ENCODE measurements around the gene MEI1.
A peak's percentile ranks its signal among the peaks of the same experiment; 100 is the strongest.

The MEI1 gene

DNA sequence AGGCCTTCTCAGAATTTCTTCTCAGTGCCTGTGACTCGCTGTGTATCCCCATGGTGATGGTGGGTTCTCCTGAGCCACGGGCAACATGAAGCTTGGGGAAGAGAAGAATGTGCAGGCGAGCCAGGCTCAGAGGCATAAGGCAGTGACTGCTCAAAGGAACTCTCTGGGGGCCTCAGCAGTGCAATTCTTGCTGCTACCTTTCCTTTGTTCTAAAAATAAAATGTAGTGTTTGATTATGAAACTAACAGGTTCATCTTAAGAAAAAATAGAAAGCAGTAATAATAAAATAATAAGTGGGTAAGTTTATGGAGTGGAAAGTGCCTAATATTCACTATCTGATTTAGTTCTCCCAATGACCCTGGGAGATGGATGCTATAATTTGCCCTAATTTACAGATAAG is 46.7 kb downstream of the MEI1 start:
- DNase-seq (ENCODE audit: low spot score): no peak

- DNase-seq (ENCODE audit: low spot score): peak; percentile 74
Measured at GRCh38 chr22:41746567-41747400, 47.5 kb downstream of the MEI1 start.

DNA sequence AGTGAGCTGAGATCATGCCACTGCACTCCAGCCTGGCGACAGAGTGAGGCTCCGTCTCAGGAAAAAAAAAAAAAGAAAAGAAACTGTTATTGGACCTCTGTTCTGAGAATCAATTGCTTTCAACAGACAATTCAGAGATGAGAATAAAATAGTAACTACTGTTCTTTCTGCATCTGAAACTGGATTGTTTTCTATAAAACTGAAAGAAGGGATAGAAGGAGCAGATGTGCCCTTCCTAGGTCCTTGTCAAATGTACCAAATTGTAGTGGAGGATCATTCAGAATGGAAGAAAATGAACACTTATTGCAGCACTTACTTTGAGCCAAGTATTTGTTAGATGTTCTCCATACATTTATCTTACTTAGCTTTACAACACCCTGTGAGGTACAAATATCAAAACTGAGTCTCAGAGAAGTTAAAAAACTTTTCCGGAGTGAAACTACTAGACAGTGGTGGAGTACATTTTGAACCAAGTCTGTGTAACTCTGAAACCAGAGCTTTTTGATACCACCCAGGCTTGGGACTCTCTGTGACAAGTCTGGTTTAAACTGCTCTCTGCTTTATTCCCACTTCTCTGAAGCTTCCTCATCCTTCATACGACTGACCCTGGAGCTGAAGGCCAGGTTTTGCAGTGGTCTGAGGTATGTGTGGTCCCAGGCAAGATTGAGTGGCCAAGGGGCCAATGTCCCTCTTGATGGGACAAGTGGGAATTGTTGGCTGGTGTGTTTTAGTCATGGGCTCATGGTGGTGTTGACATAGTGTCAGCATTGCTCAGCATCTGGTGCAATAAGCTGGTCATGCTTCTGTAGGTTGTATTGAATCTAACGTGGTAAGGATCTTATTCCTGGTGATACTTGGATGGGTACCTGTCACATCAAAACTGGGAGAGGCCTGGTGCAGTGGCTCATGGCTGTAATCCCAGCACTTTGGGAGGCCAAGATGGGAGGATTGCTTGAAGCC is 53.0 kb downstream of the MEI1 start:
- DNase-seq (ENCODE audit: low spot score): no peak

DNA sequence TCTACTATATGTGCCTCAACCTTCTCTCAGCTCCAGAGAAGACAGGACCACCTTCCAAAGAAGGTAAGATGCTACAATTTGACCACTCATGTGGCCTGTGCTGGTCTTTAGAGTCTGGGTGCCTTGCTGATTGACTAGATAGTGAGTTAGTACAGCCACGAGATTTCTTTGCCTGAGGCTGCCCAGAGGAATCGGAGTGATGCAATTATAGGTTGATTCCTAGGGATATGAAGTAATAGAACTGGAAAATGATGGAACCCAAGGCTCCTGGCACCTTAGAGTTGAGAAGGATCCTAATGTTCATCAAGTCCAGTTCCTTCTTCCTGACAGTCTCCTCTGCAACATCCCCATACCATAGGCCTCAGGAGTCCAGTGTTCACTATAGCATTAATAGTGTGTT is 54.7 kb downstream of the MEI1 start:
- DNase-seq (ENCODE audit: low spot score): no peak

DNA sequence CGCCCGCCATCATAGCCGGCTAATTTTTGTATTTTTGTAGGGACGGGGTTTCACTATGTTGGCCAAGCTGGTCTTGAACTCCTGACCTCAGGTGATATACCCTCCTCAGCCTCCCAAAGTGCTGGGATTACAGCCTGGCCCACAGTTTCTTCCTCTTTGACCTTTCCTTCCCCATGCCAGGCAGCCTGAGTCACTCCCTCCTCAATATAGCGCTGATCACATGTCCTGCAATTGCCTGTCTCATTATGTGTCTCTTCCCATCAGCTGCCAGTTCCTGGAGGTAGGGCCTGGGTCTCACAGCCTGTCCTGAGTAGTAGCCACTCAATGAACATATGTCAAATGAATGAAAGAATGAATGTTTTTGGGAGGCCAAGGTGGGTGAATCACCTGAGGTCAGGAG is 58.2 kb downstream of the MEI1 start:
- DNase-seq (ENCODE audit: low spot score): no peak

- no peak for DNase-seq (ENCODE audit: low spot score)
Measured at GRCh38 chr22:41758231-41758630, 58.9 kb downstream of the MEI1 start.

DNA sequence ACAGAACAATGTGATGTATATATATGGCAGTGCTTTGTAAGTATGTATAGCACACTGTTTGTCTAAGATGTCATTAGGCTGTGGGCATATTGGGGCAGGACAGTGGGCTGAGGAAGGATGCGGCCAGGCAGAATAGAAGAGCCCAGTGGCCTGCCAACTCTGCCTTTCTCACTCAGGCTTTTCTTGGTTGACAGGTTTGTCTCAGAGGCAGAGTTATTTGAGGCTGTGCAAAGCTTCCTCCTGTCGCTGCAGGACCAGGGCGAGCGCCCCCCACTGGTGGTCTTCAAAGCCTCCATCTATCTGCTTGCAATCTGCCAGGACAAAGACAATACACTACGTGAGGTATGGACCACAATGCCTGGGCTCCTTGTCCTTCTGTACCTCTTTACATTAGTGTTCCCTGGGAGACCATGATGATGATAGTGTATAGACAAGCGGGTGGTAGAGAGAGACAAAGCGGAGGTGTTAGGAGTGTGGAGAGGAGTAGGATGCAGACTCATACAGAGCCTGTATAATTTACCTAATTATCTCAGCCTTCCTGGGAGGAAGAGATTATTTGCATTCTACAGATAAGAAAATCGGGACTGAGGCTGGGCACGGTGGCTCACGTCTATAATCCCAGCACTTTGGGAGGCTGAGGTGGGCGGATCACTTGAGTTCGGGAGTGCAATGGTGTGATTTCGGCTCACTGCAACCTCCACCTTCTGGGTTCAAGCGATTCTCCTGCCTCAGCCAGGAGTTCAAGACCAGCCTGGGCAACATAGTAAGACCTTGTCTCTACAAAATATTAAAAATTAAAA is 63.9 kb downstream of the MEI1 start:
- peak; percentile 45 for DNase-seq (ENCODE audit: low spot score)

GRCh38 chr22:41766476-41766875 is 67.2 kb downstream of the MEI1 start:
- no peak for DNase-seq (ENCODE audit: low spot score)

DNA sequence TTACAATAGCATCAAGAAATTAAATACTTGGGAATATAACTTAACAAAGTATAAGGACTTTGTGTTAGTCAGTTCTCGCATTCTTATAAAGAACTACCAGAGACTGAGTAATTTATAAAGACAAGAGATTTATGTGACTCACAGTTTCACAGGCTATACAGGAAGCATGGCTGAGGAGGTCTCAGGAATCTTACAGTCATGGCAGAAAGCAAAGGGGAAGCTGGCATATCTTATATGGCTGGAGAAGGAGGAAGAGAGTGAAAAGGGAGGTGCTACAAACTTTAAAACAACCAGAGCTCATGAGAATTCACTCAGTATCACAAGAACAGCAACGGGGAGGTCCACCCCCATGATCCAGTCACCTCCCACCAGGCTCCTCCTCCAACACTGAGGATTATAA is 69.1 kb downstream of the MEI1 start:
- DNase-seq (ENCODE audit: low spot score): no peak

GRCh38 chr22:41770715-41771468 is 71.6 kb downstream of the MEI1 start:
- no peak for DNase-seq (ENCODE audit: low spot score)

GRCh38 chr22:41772198-41772597 is 72.9 kb downstream of the MEI1 start:
- DNase-seq (ENCODE audit: low spot score): no peak

DNA sequence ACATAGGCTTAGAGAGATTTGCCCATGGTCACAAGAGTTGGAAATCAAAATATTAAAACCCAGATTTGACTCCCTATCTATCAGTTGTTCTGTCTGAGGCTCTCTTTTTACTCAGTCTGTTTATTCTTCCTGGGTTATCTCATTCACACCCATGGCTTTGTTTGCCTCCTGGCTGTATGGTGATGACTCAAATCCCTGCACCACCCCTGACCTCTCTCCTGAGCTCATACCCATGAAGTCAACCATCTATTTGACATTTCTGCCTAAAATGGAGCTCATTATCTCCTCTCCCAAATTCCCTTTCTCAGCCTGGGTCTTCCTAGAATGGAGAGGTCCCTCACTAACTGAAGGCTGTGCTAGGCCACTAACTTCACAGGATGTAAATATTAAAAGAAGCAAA is 73.3 kb downstream of the MEI1 start:
- DNase-seq (ENCODE audit: low spot score): no peak

DNA sequence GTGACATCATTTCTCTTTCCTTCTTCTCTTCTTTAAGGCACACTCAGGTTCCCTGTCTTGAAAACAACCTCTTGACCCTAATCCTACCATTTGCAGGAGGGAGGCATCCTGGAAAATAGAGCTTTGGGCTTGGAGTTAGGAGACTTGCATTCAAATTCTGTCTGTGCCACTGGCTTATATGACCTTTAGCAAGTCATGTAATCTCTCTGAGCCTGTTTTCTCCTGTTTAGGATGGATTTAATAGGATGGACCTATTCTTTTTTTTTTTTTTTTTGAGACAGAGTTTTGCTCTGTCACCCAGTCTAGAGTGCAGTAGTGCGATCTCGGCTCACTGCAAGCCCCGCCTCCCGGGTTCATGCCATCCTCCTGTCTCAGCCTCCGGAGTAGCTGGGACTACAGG is 76.0 kb downstream of the MEI1 start:
- DNase-seq (ENCODE audit: low spot score): no peak

DNA sequence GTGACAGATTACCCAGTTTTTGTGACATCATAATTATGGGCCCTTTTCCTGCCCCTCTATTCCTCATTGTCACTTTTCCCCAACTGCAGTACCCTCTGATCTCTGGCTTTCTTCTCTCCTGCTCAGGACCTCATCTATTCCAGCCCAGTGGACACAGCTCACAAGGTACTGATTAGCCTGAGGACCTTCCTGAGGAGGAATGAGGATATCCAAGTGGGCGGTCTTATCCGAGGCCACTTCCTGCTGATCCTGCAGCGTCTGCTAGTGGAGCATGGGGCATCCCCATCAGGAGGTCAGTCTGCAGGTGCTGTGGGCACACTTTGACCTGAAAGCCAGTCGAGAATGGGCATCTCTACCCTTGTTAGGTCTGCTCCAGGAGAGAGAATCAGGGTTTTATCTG is 76.7 kb downstream of the MEI1 start:
- no peak for DNase-seq (ENCODE audit: low spot score)

DNA sequence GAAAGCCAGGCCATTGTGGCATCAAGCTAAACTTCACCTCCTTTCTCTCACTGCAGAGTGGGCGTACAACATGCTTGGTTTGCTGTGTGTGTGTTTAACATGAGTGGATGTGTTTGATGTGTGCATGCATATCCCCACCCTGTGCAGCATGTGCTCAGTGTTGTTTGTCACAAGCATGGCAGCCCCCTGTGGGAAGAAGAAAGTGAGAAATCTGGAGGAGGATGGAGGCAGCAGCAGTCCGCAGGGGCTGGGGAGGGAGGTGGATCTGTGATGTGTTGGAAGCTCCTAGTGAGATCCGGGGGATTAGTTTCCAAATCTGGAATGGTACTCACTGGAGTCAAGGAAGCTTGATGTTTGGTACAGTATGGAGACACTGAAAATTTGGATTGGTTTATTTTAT is 77.1 kb downstream of the MEI1 start:
- no peak for DNase-seq (ENCODE audit: low spot score)

DNA sequence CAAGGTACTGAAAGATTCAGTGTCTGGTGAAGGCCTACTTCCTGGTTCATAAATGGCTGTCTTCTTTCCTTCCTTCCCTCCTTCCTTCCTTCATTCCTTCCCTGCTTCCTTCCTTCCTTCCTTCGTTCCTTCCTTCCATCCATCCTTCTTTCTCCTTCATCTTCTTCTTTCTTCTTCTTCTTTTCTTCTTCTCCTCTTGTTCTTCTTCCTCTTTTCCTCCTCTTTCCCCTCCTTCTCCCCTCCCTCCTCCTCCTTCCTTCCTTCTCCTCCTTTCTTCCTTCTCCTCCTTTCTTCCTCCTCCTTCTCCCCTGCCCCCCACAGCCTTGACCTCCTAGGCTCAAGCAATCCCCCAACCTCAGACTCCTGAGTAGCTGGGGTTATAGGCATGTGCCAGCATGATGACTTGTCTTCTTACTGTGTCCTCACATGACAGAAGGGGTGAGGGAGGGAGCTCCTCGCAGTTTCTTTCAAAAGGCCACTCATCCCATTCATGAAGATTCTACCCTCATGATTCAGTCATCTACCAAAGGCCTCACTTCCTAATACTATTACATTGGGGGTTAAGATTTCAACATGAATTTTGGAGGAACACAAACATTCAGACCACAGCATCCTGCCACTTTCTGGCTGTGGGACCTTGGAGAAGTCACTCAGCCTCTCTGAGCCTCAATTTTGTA is 78.6 kb downstream of the MEI1 start:
- no peak for DNase-seq (ENCODE audit: low spot score)

DNA sequence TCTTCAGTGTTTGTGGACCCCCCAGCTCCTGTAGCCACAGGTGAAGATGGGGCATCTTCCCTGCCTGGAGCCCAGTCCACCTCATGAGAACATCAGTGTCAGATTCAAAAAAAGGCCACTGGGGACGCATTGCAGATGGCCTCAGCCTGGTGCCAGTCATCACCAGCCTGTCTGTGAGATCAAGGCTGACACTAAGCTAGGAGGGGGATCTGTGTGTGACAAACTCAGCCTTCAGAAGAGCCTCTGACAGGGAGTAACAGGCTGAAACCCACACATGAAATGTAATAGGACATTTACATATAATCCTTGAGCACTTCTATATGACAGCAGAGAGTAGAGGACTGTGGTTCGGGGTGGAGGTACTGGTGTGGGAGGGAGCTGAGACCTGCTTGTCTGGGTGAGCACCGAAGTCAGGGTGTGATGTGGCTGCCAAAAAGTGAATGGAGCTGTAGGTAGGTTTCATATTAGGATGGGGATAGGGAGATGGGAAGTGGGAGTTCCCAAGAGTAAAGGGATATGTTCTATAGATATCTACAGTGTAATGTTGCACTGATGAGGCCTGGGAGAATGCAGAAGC is 80.7 kb downstream of the MEI1 start:
- DNase-seq (ENCODE audit: low spot score): no peak

GRCh38 chr22:41780746-41781505 is 81.6 kb downstream of the MEI1 start:
- peak; percentile 79 for DNase-seq (ENCODE audit: low spot score)

GRCh38 chr22:41781507-41781906 is 82.2 kb downstream of the MEI1 start:
- no peak for DNase-seq (ENCODE audit: low spot score)

DNA sequence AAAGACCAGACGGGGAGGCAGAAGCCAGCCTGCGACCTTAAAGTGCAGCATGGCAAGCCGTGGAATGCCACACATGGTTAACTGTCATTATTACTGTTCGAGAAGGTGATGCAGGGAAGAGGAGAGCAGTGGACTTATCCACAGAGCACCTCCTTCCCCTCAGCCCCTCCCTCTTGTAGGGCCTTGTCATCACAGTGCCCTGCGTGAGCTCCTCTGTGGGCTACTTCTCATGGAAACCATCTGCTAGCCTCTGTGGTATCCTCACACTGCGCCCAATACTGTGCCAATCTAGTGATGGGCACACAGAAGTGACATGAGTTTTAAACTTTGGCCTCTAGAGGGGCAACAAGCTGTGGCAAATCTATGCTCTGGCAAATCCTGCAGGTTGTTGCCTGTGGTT is 83.0 kb downstream of the MEI1 start:
- no peak for DNase-seq (ENCODE audit: low spot score)

Measured in germinal center (tissue), 1 donor.